Epithelial cell of proximal tubule (primary cell): ENCODE measurements around the gene EMP1. TPM values are rescaled to one million over a fixed set of nuclear protein-coding genes. Genes with fewer than 3 reads are reported as not detected.

Experiments
- DNase-seq: peaks from one replicate; pipeline ENCODE4 v3.0.0-alpha.2; 2011; ENCODE audit warnings: low read depth
- H3K4me3 ChIP-seq: 2 replicates; pipeline ENCODE4 v1.5.1; 2011; ENCODE audit warnings: low read depth, mild to moderate bottlenecking, low read length
- total RNA-seq: library from RNA; depleted of rRNA; stranded (reverse); fragments of >200 nt; gene quantifications from 2 replicates; pipeline ENCODE4 v1.2.3, GENCODE V29; 2015
- TF ChIP-seq, protein P1 (sequence below): conservative IDR thresholded peaks from 2 replicates; pipeline ENCODE4 v1.5.1; 2012; ENCODE audit warnings: low read depth, mild to moderate bottlenecking, low read length

EMP1 gene
- total RNA-seq, 1 donor from 2014 or later = 166 TPM

DNA sequence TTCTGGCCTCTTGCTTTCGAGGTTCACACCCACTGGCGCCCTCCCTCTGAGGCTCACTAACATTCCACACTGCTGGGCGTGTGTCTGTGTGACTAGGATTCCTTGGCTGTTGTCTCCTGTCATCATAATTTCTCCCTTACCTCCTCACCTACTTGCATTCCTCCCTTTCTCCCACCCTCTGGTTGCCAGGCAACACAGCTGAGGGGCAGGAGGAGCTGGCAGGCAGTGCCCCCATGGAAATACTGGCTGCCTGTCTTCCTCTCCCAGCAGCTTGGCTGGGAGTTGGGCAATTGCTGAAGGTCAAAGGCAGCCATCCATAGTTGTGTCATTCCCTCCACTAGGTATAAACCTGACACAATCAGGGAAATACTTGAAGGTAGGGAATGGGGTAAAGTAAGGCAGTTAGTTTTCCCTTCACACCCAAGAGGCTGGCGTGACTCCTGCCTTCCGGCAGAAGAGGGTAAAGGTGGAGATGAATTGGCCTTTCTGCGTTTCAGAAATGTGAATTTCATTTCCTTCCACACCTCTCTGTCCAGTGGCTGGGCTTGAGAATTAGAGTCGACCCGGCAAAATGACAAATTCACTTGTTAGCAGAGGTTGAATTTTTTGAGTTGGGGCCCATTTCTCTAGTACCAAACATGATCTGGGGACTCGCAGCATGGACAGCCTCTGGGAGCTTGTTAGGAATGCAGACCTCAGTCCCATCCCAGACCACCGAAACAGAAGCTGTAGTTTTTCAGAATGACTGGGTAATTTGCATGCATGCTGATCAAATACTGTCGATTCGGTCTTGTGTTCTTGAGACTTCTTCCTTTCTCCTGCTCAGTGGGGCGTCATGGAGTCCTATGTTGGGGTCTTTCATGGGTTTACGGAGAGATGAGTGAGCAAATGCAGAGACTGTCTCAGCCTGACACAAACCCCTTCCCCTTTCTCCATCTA is 24.3 kb upstream of the EMP1 start:
- TF ChIP-seq, protein P1, sequence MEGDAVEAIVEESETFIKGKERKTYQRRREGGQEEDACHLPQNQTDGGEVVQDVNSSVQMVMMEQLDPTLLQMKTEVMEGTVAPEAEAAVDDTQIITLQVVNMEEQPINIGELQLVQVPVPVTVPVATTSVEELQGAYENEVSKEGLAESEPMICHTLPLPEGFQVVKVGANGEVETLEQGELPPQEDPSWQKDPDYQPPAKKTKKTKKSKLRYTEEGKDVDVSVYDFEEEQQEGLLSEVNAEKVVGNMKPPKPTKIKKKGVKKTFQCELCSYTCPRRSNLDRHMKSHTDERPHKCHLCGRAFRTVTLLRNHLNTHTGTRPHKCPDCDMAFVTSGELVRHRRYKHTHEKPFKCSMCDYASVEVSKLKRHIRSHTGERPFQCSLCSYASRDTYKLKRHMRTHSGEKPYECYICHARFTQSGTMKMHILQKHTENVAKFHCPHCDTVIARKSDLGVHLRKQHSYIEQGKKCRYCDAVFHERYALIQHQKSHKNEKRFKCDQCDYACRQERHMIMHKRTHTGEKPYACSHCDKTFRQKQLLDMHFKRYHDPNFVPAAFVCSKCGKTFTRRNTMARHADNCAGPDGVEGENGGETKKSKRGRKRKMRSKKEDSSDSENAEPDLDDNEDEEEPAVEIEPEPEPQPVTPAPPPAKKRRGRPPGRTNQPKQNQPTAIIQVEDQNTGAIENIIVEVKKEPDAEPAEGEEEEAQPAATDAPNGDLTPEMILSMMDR = no peak
- no peak overlapping the region for H3K4me3 ChIP-seq
- DNase-seq = peak; percentile 86

DNA sequence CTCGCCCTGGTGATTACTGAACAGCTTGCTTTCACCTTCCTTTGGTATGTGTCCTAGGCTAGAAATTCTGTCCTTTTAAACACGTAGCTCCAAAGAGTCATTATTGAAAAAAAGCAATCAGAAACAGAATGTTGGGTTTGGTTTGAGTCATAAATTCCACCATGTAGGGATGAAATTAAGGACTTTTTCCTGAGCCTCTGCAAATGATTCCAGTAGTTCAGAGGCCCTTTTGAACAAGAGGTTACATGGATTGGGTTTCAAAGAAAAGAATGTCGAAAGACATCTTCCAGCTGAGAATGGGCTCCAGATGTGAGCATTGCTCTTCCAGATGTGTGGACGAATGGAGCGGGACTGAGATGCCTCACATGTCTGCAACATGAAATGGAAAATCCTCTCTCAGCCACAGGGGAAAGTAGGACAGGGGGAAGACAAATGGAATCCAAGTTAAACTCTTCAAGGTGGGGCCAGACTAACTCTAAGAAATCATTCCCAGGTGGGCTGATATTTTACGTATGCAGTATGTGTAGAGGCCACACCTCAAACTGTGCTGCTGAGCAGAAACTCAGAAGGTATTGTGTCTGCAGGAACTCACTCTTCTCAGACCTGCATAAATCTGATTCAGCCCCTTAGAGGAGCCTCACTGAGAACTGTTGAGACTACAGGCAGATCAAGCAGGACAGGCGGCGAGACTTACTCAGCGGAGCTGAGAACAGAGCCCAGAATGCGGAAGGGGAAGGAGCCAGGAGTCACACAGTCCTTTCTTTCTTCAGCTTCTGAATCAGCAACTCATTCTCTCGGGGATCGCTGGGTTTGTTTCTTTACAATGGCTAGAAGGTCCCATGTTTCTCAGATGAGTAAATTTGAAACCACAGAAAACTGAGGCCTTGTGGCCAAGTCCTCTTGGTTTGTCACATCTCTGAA is 23.3 kb upstream of the EMP1 start:
- DNase-seq = no peak
- TF ChIP-seq, protein P1 = no peak
- H3K4me3 ChIP-seq = no peak overlapping the region

DNA sequence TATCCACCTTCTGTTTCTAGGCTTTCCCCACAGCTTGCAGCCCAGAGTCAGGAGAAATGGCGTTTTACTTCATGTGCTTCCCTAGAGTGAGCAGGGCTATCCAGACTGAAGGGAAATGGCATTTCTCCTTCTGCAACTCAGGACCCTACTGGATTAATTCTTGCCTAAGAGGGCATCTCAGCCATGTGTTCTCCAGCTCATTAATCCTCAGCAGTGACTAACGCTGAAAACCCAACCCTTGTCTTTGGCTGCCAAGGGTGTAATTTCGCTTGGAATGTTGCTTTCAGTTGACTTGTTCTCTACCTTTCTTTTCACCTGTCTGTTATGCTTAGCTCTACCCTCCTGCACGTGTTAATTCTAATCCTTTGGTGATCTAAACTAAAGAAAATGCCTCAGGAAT is 21.0 kb upstream of the EMP1 start:
- TF ChIP-seq, protein P1 = no peak
- H3K4me3 ChIP-seq = no peak overlapping the region
- peak; percentile 78 for DNase-seq

DNA sequence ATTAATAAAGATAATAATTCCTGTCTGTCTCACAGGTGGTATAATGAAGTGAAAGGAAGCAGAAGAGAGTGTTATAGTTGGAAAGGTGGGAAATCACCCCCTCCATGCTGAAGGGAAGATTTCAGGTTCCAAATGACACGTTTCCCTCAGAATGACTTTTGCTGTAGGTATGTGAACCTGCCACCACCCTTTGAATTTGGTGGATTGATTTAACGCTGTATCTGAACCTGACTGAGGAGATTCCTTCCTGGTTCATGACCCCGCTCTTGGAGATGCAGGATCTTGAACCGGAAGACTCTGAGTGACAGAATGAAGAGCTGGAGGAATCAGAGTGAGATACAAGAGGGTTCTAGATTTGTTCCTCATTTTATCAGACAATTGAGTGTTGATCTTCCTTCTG is 20.3 kb upstream of the EMP1 start:
- TF ChIP-seq, protein P1 = no peak
- H3K4me3 ChIP-seq = no peak overlapping the region
- DNase-seq = no peak

DNA sequence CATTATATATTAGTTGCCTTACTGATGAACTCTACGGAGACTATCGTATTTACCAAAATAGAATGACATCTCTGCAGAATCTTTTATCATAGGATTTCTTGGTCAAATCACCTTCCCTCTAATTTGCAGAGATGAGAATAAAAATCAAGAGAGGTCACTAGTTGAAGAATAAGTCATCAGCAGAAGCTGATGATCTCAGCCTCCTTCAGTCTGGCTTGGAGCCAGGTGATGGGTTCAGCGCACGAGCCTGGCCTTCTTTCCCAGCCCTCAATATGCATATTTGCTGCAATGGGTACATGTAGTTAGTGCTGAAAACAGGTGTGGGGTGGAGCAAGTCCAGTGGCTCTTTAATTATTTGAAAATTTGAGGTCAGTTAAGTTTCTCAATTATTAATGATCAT is 19.2 kb upstream of the EMP1 start:
- H3K4me3 ChIP-seq = no peak overlapping the region
- no peak for DNase-seq
- TF ChIP-seq, protein P1 = no peak

DNA sequence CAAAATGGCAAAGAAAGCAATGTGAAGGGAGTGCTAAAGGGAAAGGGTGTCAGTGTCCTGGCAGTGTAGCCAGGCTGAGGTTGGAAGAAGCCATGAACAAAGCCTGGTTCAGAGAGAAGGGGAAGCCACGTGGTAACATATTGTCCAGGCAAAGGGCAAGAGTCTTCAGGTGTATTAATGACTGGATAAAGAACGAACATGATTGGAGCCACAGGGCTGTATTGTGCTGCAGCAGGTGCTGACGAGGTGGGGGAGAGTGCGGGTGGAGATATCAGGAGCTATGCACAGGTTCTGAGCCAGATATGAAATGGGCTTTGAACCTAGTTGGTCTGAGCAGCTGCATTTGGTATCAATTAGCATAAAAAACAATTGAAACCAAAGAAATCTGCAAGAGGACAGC is 18.6 kb upstream of the EMP1 start:
- H3K4me3 ChIP-seq = no peak overlapping the region
- DNase-seq = no peak
- TF ChIP-seq, protein P1 = no peak
